Loucy (cell line): ENCODE results near the gene SH3RF3.

Experiments
- H2AFZ ChIP-seq: fragments of 200-600 bp; sonication (generic); 2 replicates; pipeline ENCODE4 v1.6.0; 2016; ENCODE audit warnings: antibody characterized with exemption, mild to moderate bottlenecking, low read length, moderate library complexity
- H3F3A ChIP-seq: fragments of 200-600 bp; 2 replicates; pipeline ENCODE4 v1.6.0; 2016; ENCODE audit warnings: antibody characterized with exemption, low read depth, mild to moderate bottlenecking
- H3K27me3 ChIP-seq: fragments of 200-600 bp; sonication (generic); 2 replicates; pipeline ENCODE4 v1.6.1; 2014; ENCODE audit warnings: low read length, mild to moderate bottlenecking; ENCODE audit not compliant: insufficient read depth, poor library complexity, severe bottlenecking
- H3K36me3 ChIP-seq: fragments of 200-600 bp; sonication (generic); 2 replicates; pipeline ENCODE4 v1.6.1; 2016; ENCODE audit warnings: low read length; ENCODE audit not compliant: insufficient read depth
- H3K4me1 ChIP-seq: fragments of 200-600 bp; sonication (generic); 2 replicates; pipeline ENCODE4 v1.5.1; 2014; ENCODE audit warnings: low read length, mild to moderate bottlenecking; ENCODE audit not compliant: insufficient read depth, poor library complexity, severe bottlenecking
- H3K4me2 ChIP-seq: fragments of 200-600 bp; sonication (generic); 2 replicates; pipeline ENCODE4 v1.6.0; 2014; ENCODE audit warnings: antibody characterized with exemption, low read length, low read depth, mild to moderate bottlenecking; ENCODE audit not compliant: poor library complexity, severe bottlenecking
- H3K4me3 ChIP-seq: fragments of 200-600 bp; sonication (generic); 2 replicates; pipeline ENCODE4 v1.5.1; 2014; ENCODE audit warnings: low read length, mild to moderate bottlenecking, mixed read lengths; ENCODE audit not compliant: poor library complexity, severe bottlenecking
- H3K79me2 ChIP-seq: fragments of 200-600 bp; sonication (generic); 2 replicates; pipeline ENCODE4 v1.6.1; 2014; ENCODE audit warnings: low read length; ENCODE audit not compliant: insufficient read depth
- H3K9ac ChIP-seq: fragments of 200-600 bp; sonication (generic); 2 replicates; pipeline ENCODE4 v1.6.0; 2014; ENCODE audit warnings: mild to moderate bottlenecking, low read depth, low read length, moderate library complexity; ENCODE audit not compliant: poor library complexity, severe bottlenecking
- H3K9me2 ChIP-seq: fragments of 200-600 bp; sonication (generic); replicated peaks from 2 replicates; pipeline ENCODE4 v1.6.1; 2016; ENCODE audit warnings: low read depth, low read length, mixed read lengths
- H3K9me3 ChIP-seq: fragments of 200-600 bp; sonication (generic); 2 replicates; pipeline ENCODE4 v1.6.1; 2014; ENCODE audit warnings: mild to moderate bottlenecking, antibody characterized with exemption, low read length, low read depth; ENCODE audit not compliant: insufficient read depth
- H4K20me1 ChIP-seq: fragments of 200-600 bp; sonication (generic); 2 replicates; pipeline ENCODE4 v1.6.0; 2014; ENCODE audit warnings: antibody characterized with exemption, low read length, mild to moderate bottlenecking; ENCODE audit not compliant: insufficient read depth, poor library complexity, severe bottlenecking
- EZH2phosphoT487 ChIP-seq: fragments of 200-600 bp; IDR thresholded peaks from 2 replicates; pipeline ENCODE4 v1.6.1; 2018; ENCODE audit warnings: antibody characterized with exemption, mild to moderate bottlenecking, moderate library complexity, borderline replicate concordance
- TF ChIP-seq, protein P1 (sequence below): fragments of 200-600 bp; sonication (generic); conservative IDR thresholded peaks from 2 replicates; pipeline ENCODE4 v1.5.1; 2014; ENCODE audit warnings: mild to moderate bottlenecking, antibody characterized with exemption, low read length

Gene SH3RF3

GRCh38 chr2:109239720-109240119 is 110.7 kb downstream of the SH3RF3 start:
- TF ChIP-seq, protein P1, sequence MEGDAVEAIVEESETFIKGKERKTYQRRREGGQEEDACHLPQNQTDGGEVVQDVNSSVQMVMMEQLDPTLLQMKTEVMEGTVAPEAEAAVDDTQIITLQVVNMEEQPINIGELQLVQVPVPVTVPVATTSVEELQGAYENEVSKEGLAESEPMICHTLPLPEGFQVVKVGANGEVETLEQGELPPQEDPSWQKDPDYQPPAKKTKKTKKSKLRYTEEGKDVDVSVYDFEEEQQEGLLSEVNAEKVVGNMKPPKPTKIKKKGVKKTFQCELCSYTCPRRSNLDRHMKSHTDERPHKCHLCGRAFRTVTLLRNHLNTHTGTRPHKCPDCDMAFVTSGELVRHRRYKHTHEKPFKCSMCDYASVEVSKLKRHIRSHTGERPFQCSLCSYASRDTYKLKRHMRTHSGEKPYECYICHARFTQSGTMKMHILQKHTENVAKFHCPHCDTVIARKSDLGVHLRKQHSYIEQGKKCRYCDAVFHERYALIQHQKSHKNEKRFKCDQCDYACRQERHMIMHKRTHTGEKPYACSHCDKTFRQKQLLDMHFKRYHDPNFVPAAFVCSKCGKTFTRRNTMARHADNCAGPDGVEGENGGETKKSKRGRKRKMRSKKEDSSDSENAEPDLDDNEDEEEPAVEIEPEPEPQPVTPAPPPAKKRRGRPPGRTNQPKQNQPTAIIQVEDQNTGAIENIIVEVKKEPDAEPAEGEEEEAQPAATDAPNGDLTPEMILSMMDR: no peak
- H3K9me3 ChIP-seq: no peaks in the 10 kb centered on the region
- H4K20me1 ChIP-seq: no peaks in the 10 kb centered on the region
- peaks cover 14% of the 10 kb centered on the region; the same call in 1 of the 2 replicates for H3F3A ChIP-seq
- H3K27me3 ChIP-seq: no peaks in the 10 kb centered on the region
- H3K4me3 ChIP-seq: peak overlapping the region; percentile 65
- H3K9me2 ChIP-seq: no peaks in the 10 kb centered on the region
- peaks cover 79% of the 10 kb centered on the region for H3K79me2 ChIP-seq
- no peaks in the 10 kb centered on the region for H3K36me3 ChIP-seq
- peak overlapping the region; percentile 81 for H3K4me2 ChIP-seq
- H2AFZ ChIP-seq: no peak overlapping the region
- peaks cover 94% of the 10 kb centered on the region for H3K4me1 ChIP-seq
- peak overlapping the region; percentile 87 for H3K9ac ChIP-seq

- H3K79me2 ChIP-seq: peaks cover 70% of the 10 kb centered on the region
- H3K4me2 ChIP-seq: no peak overlapping the region
- no peaks in the 10 kb centered on the region for H3K36me3 ChIP-seq
- no peak overlapping the region for H3K9ac ChIP-seq
- no peaks in the 10 kb centered on the region for H4K20me1 ChIP-seq
- H3K4me3 ChIP-seq: no peak overlapping the region
- peaks cover 86% of the 10 kb centered on the region for H3K4me1 ChIP-seq
- H2AFZ ChIP-seq: no peak overlapping the region
- peaks cover 11% of the 10 kb centered on the region; the same call in 1 of the 2 replicates for H3F3A ChIP-seq
- TF ChIP-seq EZH2phosphoT487: no peak
- TF ChIP-seq, protein P1: no peak
- no peaks in the 10 kb centered on the region for H3K27me3 ChIP-seq
- no peaks in the 10 kb centered on the region for H3K9me2 ChIP-seq
- no peaks in the 10 kb centered on the region for H3K9me3 ChIP-seq
Observed at GRCh38 chr2:109242210-109242653, 113.2 kb downstream of the SH3RF3 start.

DNA sequence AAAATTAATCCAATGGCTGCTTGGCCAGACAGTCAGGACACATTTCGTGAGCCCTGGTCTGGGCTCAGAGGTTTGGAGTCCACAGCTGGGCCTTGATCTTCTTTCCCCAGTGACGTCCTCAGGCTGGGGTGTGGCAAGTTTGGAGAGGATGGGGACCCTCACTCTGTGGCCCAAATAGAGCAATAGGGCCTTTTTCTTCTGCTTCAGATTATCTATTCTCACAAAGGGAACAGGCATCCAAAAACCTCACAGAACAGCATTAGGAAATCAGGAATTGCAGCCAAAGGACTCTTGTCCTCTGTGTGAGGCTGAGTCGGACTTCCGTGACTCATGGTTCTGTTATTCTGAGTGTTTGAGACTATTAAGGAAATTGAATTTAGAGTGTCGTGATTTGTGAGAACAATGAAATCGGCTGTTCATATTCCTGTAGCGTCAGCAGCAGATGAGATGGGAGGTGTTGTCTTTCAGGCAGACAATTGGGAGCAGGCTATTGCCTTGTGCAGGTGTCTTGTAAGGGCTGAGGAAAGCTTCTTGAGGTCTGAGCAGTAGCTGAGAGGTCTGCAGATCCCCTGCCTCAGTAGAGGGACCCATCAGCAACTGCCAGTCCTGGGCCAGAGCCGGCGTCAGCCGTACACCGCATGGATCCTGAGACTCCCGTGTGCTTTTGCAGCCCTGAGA is 113.8 kb downstream of the SH3RF3 start:
- Histone ChIP-seq H3K36me3 (no peaks in the 10 kb centered on the region), H4K20me1 (no peaks in the 10 kb centered on the region), H3K4me1 (peaks cover 86% of the 10 kb centered on the region), H3K27me3 (no peaks in the 10 kb centered on the region), H3F3A (peaks cover 11% of the 10 kb centered on the region; the same call in 1 of the 2 replicates), H2AFZ (no peak overlapping the region), H3K4me2 (no peak overlapping the region), H3K9ac (no peak overlapping the region), H3K9me2 (no peaks in the 10 kb centered on the region), H3K79me2 (peaks cover 66% of the 10 kb centered on the region), H3K9me3 (no peaks in the 10 kb centered on the region), H3K4me3 (no peak overlapping the region)
- TF ChIP-seq, protein P1: no peak
- TF ChIP-seq EZH2phosphoT487: no peak
